ENCODE measurements around the gene GALNT6.

DNA sequence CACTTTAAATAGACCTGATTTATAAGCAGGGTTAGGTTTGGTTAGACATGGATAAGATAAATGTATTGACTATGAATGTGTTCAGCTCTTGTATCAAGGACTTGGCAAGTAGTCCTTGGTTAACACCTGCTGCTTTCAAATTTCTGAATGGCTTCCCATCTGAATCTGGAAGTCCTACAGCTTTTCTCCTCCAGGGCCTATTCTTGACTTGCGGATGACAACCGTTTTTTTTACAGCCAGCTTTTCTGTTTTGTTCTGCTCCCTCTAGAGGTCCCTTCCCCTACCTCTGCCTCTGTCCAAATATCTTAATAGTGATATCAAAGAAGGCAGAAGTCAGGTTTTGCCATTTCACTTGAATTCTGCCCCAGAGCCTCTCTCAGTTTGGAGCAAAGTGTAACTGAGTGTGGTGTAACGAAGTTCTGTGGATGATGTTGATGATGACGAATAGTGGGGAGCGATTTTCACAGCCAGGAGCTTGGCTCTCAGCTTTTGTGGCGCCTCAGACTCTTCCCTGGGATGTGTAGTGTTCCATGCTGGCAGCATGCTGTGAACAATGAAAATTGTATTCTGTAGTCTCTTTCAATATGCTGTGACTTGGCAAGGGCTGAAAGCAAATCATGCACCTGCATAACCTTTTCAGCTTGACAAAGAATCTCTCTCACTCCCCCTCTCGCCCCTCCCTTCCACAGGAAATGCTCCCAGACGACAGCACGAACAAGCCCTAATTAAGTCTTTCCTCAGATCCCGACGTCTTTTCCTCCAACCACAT is 28.4 kb upstream of the GALNT6 start:
- TF ChIP-seq, protein P1, sequence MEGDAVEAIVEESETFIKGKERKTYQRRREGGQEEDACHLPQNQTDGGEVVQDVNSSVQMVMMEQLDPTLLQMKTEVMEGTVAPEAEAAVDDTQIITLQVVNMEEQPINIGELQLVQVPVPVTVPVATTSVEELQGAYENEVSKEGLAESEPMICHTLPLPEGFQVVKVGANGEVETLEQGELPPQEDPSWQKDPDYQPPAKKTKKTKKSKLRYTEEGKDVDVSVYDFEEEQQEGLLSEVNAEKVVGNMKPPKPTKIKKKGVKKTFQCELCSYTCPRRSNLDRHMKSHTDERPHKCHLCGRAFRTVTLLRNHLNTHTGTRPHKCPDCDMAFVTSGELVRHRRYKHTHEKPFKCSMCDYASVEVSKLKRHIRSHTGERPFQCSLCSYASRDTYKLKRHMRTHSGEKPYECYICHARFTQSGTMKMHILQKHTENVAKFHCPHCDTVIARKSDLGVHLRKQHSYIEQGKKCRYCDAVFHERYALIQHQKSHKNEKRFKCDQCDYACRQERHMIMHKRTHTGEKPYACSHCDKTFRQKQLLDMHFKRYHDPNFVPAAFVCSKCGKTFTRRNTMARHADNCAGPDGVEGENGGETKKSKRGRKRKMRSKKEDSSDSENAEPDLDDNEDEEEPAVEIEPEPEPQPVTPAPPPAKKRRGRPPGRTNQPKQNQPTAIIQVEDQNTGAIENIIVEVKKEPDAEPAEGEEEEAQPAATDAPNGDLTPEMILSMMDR (IDR thresholded peaks at IDR 0.05; ENCODE audit: low read length) = 0 out of 2 replicates have a peak, but pooled peaks have one; percentile 10
- no peak for TF ChIP-seq EZH2 (IDR thresholded peaks at IDR 0.05; ENCODE audit: borderline replicate concordance, low read length)

All from OCI-LY1 (cell line).